HepG2 (cell line): ENCODE data around the gene NLRC5. TPM values are rescaled to one million over a fixed set of nuclear protein-coding genes. Genes with fewer than 3 reads are reported as not detected.

ENCODE experiments used
- CEBPG ChIP-seq: IDR thresholded peaks from 2 replicates; pipeline ENCODE4 v1.6.1; 2016
- FOXK1 ChIP-seq: sonication (generic); formaldehyde crosslinking; IDR thresholded peaks from 2 replicates; pipeline ENCODE4 v1.4.0; 2020; ENCODE audit warnings: low read depth, missing genetic modification reagents, borderline replicate concordance
- HCFC1 ChIP-seq: fragments of 150-350 bp; IDR thresholded peaks from 2 replicates; pipeline ENCODE4 v1.6.1; 2014; ENCODE audit warnings: low read depth, low read length
- HDAC6 ChIP-seq: fragments of 200-600 bp; sonication (generic); IDR thresholded peaks from 2 replicates; pipeline ENCODE4 v1.7.0; 2017; ENCODE audit warnings: mild to moderate bottlenecking, antibody characterized with exemption, low read length, low read depth
- MZF1 ChIP-seq: sonication (generic); formaldehyde crosslinking; IDR thresholded peaks from 2 replicates; pipeline ENCODE4 v1.8.1; 2023; ENCODE audit warnings: mild to moderate bottlenecking, missing genetic modification reagents, borderline replicate concordance
- RBAK ChIP-seq: sonication (generic); formaldehyde crosslinking; IDR thresholded peaks from 2 replicates; pipeline ENCODE4 v1.5.1; 2020; ENCODE audit warnings: mild to moderate bottlenecking, missing genetic modification reagents
- SNAI1 ChIP-seq: sonication (generic); formaldehyde crosslinking; IDR thresholded peaks from 2 replicates; pipeline ENCODE4 v1.5.0; 2020; ENCODE audit warnings: mild to moderate bottlenecking, missing genetic modification reagents, borderline replicate concordance
- ZNF350 ChIP-seq: sonication (generic); formaldehyde crosslinking; IDR thresholded peaks from 2 replicates; pipeline ENCODE4 v1.4.0; 2020; ENCODE audit warnings: mild to moderate bottlenecking, low read depth, missing genetic modification reagents, borderline replicate concordance
- ZNF563 ChIP-seq: sonication (generic); formaldehyde crosslinking; IDR thresholded peaks from 2 replicates; pipeline ENCODE4 v1.8.0; 2022; ENCODE audit warnings: mild to moderate bottlenecking, moderate library complexity, missing genetic modification reagents
- polyA plus RNA-seq, 8 experiments: library from polyadenylated mRNA; depleted of rRNA in 3 of 8; stranded (reverse) in 7 of 8; unstranded in 1 of 8; fragments of >200 nt; fragmentation: Illumina TruSeq in 4 of 8; extraction: Trizol in 4 of 8; gene quantifications; 2 replicates each; pipeline versions ENCODE4 v1.2.1 to v1.2.3, GENCODE V29; 2011 to 2016; ENCODE audit warnings: low read depth in 4 of 8, missing spikeins in 1 of 8, mixed read lengths in 1 of 8; ENCODE audit not compliant: insufficient read depth in 1 of 8
- total RNA-seq, 5 experiments: library from RNA; depleted of rRNA; stranded (reverse); fragments of >200 nt; fragmentation: Illumina TruSeq; extraction: Trizol; gene quantifications; 2 replicates each; pipeline ENCODE4 v1.2.3, GENCODE V29; 2016; ENCODE audit warnings: low read depth in 1 of 5
- TF ChIP-seq, protein P1 (sequence below): sonication (generic); formaldehyde crosslinking; IDR thresholded peaks from 2 replicates; pipeline ENCODE4 v1.5.0; 2020; ENCODE audit warnings: mild to moderate bottlenecking, missing genetic modification reagents
- TF ChIP-seq, protein P2 (sequence below): sonication (generic); formaldehyde crosslinking; IDR thresholded peaks from 2 replicates; pipeline ENCODE4 v1.4.0; 2020; ENCODE audit warnings: missing genetic modification reagents
- TF ChIP-seq, protein P3 (sequence below): IDR thresholded peaks from 2 replicates; pipeline ENCODE4 v1.6.1; 2016; ENCODE audit warnings: mild to moderate bottlenecking
- TF ChIP-seq, protein P4 (sequence below): sonication (generic); formaldehyde crosslinking; IDR thresholded peaks from 2 replicates; pipeline ENCODE4 v1.5.0; 2020; ENCODE audit warnings: mild to moderate bottlenecking, missing genetic modification reagents
- TF ChIP-seq, protein P5 (sequence below): sonication (generic); formaldehyde crosslinking; conservative IDR thresholded peaks from 2 replicates; pipeline ENCODE4 v1.4.0; 2020; ENCODE audit warnings: missing genetic modification reagents
- TF ChIP-seq, protein P6 (sequence below): sonication (generic); formaldehyde crosslinking; IDR thresholded peaks from 2 replicates; pipeline ENCODE4 v1.5.0; 2020; ENCODE audit warnings: missing genetic modification reagents

NLRC5 gene
- total and polyA plus RNA-seq, 2 of the 13 experiments (the other 11 are each of a cell fraction or from before 2014, with no cell fraction given) = 6.3 to 12.7 TPM

DNA sequence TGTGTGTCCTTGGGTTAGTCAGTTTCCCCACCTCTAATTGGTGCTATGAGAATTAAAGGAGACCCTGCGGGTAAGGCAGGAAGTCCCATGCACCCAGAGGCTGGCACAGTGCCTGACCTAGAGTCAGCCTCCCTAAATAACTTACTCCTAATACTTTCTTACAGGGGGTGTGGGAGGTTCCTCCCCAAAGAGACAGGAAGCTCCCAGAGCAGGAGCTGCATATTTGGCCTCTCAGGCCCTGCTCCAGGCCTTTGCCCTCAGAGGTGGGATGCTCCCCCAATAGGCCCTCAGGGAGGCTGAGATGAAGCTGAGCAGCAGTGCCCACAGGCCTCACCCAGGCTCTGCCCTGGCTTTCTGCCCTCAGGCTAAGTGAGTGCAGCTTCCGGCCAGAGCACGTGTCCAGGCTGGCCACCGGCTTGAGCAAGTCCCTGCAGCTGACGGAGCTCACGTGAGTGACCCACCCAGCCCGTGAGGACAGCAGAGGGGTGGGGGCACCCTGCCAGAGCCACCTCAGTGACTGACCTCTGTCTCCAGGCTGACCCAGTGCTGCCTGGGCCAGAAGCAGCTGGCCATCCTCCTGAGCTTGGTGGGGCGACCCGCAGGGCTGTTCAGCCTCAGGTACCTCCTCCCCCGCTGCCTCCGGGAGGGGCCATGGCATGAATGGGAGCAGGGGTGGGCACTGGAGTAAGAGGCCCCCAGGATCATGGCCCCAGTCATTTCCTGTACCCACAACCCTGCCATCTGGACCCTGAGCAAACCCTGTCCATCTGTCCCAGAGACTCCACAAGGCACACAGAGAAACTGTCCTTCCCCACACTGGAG, 71.9 kb downstream of the NLRC5 start (continued):
- TF ChIP-seq ZNF350 = 0 out of 2 replicates have a peak, but pooled peaks have one; percentile 59
- no peak for TF ChIP-seq HDAC6
- TF ChIP-seq, protein P1, sequence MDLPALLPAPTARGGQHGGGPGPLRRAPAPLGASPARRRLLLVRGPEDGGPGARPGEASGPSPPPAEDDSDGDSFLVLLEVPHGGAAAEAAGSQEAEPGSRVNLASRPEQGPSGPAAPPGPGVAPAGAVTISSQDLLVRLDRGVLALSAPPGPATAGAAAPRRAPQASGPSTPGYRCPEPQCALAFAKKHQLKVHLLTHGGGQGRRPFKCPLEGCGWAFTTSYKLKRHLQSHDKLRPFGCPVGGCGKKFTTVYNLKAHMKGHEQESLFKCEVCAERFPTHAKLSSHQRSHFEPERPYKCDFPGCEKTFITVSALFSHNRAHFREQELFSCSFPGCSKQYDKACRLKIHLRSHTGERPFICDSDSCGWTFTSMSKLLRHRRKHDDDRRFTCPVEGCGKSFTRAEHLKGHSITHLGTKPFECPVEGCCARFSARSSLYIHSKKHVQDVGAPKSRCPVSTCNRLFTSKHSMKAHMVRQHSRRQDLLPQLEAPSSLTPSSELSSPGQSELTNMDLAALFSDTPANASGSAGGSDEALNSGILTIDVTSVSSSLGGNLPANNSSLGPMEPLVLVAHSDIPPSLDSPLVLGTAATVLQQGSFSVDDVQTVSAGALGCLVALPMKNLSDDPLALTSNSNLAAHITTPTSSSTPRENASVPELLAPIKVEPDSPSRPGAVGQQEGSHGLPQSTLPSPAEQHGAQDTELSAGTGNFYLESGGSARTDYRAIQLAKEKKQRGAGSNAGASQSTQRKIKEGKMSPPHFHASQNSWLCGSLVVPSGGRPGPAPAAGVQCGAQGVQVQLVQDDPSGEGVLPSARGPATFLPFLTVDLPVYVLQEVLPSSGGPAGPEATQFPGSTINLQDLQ (CRISPR knock-in tag) = no peak
- TF ChIP-seq, protein P2, sequence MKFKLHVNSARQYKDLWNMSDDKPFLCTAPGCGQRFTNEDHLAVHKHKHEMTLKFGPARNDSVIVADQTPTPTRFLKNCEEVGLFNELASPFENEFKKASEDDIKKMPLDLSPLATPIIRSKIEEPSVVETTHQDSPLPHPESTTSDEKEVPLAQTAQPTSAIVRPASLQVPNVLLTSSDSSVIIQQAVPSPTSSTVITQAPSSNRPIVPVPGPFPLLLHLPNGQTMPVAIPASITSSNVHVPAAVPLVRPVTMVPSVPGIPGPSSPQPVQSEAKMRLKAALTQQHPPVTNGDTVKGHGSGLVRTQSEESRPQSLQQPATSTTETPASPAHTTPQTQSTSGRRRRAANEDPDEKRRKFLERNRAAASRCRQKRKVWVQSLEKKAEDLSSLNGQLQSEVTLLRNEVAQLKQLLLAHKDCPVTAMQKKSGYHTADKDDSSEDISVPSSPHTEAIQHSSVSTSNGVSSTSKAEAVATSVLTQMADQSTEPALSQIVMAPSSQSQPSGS = no peak
- no peak for TF ChIP-seq ZNF563 (CRISPR knock-in tag)
- TF ChIP-seq, protein P3, sequence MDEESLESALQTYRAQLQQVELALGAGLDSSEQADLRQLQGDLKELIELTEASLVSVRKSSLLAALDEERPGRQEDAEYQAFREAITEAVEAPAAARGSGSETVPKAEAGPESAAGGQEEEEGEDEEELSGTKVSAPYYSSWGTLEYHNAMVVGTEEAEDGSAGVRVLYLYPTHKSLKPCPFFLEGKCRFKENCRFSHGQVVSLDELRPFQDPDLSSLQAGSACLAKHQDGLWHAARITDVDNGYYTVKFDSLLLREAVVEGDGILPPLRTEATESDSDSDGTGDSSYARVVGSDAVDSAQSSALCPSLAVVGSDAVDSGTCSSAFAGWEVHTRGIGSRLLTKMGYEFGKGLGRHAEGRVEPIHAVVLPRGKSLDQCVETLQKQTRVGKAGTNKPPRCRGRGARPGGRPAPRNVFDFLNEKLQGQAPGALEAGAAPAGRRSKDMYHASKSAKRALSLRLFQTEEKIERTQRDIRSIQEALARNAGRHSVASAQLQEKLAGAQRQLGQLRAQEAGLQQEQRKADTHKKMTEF (CRISPR knock-in tag) = 0 out of 2 replicates have a peak, but pooled peaks have one; percentile 24
- TF ChIP-seq, protein P4, sequence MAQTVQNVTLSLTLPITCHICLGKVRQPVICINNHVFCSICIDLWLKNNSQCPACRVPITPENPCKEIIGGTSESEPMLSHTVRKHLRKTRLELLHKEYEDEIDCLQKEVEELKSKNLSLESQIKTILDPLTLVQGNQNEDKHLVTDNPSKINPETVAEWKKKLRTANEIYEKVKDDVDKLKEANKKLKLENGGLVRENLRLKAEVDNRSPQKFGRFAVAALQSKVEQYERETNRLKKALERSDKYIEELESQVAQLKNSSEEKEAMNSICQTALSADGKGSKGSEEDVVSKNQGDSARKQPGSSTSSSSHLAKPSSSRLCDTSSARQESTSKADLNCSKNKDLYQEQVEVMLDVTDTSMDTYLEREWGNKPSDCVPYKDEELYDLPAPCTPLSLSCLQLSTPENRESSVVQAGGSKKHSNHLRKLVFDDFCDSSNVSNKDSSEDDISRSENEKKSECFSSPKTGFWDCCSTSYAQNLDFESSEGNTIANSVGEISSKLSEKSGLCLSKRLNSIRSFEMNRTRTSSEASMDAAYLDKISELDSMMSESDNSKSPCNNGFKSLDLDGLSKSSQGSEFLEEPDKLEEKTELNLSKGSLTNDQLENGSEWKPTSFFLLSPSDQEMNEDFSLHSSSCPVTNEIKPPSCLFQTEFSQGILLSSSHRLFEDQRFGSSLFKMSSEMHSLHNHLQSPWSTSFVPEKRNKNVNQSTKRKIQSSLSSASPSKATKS (CRISPR knock-in tag) = no peak
- no peak for TF ChIP-seq SNAI1 (CRISPR knock-in tag)
- TF ChIP-seq MZF1 (CRISPR knock-in tag) = no peak
- TF ChIP-seq RBAK = no peak
- TF ChIP-seq FOXK1 (CRISPR knock-in tag) = no peak
- TF ChIP-seq, protein P5, sequence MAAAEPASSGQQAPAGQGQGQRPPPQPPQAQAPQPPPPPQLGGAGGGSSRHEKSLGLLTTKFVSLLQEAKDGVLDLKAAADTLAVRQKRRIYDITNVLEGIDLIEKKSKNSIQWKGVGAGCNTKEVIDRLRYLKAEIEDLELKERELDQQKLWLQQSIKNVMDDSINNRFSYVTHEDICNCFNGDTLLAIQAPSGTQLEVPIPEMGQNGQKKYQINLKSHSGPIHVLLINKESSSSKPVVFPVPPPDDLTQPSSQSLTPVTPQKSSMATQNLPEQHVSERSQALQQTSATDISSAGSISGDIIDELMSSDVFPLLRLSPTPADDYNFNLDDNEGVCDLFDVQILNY (CRISPR knock-in tag) = no peak
- no peak for TF ChIP-seq HCFC1
- TF ChIP-seq, protein P6, sequence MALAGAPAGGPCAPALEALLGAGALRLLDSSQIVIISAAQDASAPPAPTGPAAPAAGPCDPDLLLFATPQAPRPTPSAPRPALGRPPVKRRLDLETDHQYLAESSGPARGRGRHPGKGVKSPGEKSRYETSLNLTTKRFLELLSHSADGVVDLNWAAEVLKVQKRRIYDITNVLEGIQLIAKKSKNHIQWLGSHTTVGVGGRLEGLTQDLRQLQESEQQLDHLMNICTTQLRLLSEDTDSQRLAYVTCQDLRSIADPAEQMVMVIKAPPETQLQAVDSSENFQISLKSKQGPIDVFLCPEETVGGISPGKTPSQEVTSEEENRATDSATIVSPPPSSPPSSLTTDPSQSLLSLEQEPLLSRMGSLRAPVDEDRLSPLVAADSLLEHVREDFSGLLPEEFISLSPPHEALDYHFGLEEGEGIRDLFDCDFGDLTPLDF = no peak
- TF ChIP-seq CEBPG (CRISPR knock-in tag) = peak; percentile 27; the same call in 1 of the 2 replicates
